Frontal cortex (tissue), 1 donor: ENCODE data around the gene SFXN4. TPM values are rescaled to one million over a fixed set of nuclear protein-coding genes. Genes with fewer than 3 reads are reported as not detected.

Experiments used
- small RNA-seq: library from RNA; depleted of rRNA; stranded (forward); fragments of <200 nt; gene quantifications from one replicate; pipeline ENCODE3, GENCODE V24; 2014
- total RNA-seq: library from RNA; depleted of rRNA; stranded (reverse); fragments of >200 nt; gene quantifications from one replicate; pipeline ENCODE4 v1.2.3, GENCODE V29; 2014

Gene SFXN4
- total RNA-seq, 1 donor from 2014 or later, result 21.6 TPM

Small RNA genes within 50 kb of the gene (small RNA-seq; reads per million reads assigned to genes)
- gene AL355598.1, result not detected
- gene RN7SL749P, result not detected

Other genes with a start within 250 kb of the SFXN4 start
- gene NANOS1, start 136.0 kb downstream of the SFXN4 start, total RNA-seq, result 7.3 TPM
- gene EIF3A, start 84.9 kb downstream of the SFXN4 start, total RNA-seq, result 66.4 TPM
- 70.1 TPM for gene DENND10, start 61.6 kb downstream of the SFXN4 start, total RNA-seq
- 113 TPM for gene PRDX3, start 13.1 kb upstream of the SFXN4 start, total RNA-seq
- gene GRK5, start 41.9 kb upstream of the SFXN4 start, total RNA-seq, result 11.4 TPM